HAP-1 (cell line): ENCODE results near the gene ZNF880.

Experiments
- DNase-seq, 2 experiments: peaks; one replicate each; pipeline ENCODE4 v3.0.0-alpha.2; 2016 to 2020; ENCODE audit warnings: low spot score in 2 of 2
- H3K27me3 ChIP-seq: fragments of 250-450 bp; sonication (Bioruptor Pico); 2 replicates; pipeline ENCODE4 v1.5.1; 2020; ENCODE audit warnings: low read depth, mild to moderate bottlenecking, moderate library complexity
- H3K36me3 ChIP-seq: fragments of 250-450 bp; sonication (Bioruptor Pico); replicated peaks from 2 replicates; pipeline ENCODE4 v1.5.1; 2020; ENCODE audit warnings: mild to moderate bottlenecking
- H3K4me1 ChIP-seq: fragments of 250-450 bp; sonication (Bioruptor Pico); 2 replicates; pipeline ENCODE4 v1.5.1; 2020; ENCODE audit warnings: mild to moderate bottlenecking
- H3K4me3 ChIP-seq: fragments of 250-450 bp; sonication (Bioruptor Pico); 2 replicates; pipeline ENCODE4 v1.5.1; 2020; ENCODE audit warnings: mild to moderate bottlenecking, moderate library complexity
- H3K9me3 ChIP-seq: fragments of 250-450 bp; sonication (Bioruptor Pico); 2 replicates; pipeline ENCODE4 v1.5.1; 2020; ENCODE audit warnings: mild to moderate bottlenecking, moderate library complexity
- in situ Hi-C: fragments of 300-500 bp; cut with MboI; formaldehyde crosslinking; loops from 3 replicates; pipeline ENCODE4 v1.14.3; 2020; ENCODE audit warnings: low sequenced_read_pairs, inconsistent platforms, mixed read lengths

Gene ZNF880

GRCh38 chr19:52397310-52398080 is 27.8 kb downstream of the ZNF880 start, which contains the start of gene ZNF528:
TSS of gene ZNF528 (plus strand) at chr19:52397849. CDS start at chr19:52402014, 4,165 bp downstream.
- Histone ChIP-seq H3K4me1 (no peaks in the 10 kb centered on the region), H3K27me3 (no peaks in the 10 kb centered on the region), H3K4me3 (no peak within 1 kb of the TSS), H3K9me3 (no peaks in the 10 kb centered on the region), H3K36me3 (no peaks in the 10 kb centered on the region)
- no peak for DNase-seq
- in situ Hi-C loops = no loop called here

GRCh38 chr19:52398081-52398441 is 28.3 kb downstream of the ZNF880 start:
- Histone ChIP-seq H3K4me1 (no peaks in the 10 kb centered on the region), H3K4me3 (no peak overlapping the region), H3K9me3 (no peaks in the 10 kb centered on the region), H3K36me3 (no peaks in the 10 kb centered on the region), H3K27me3 (no peaks in the 10 kb centered on the region)
- no peak for DNase-seq
- in situ Hi-C loops = no loop called here

- H3K36me3 ChIP-seq = no peaks in the 10 kb centered on the region
- H3K4me3 ChIP-seq = no peak overlapping the region
- H3K4me1 ChIP-seq = no peaks in the 10 kb centered on the region
- no peaks in the 10 kb centered on the region for H3K27me3 ChIP-seq
- H3K9me3 ChIP-seq = no peaks in the 10 kb centered on the region
- DNase-seq = no peak
- in situ Hi-C loops = no loop called here
Observed at GRCh38 chr19:52410276-52410675, 40.6 kb downstream of the ZNF880 start.

- H3K4me1 ChIP-seq = no peaks in the 10 kb centered on the region
- in situ Hi-C loops = no loop called here
- H3K27me3 ChIP-seq = no peaks in the 10 kb centered on the region
- H3K4me3 ChIP-seq = no peak overlapping the region
- H3K9me3 ChIP-seq = no peaks in the 10 kb centered on the region; the same call in 1 of the 2 replicates
- H3K36me3 ChIP-seq = no peaks in the 10 kb centered on the region
- no peak for DNase-seq
Observed at GRCh38 chr19:52415711-52416110, 46.0 kb downstream of the ZNF880 start.

- no peaks in the 10 kb centered on the region for H3K27me3 ChIP-seq
- H3K36me3 ChIP-seq = no peaks in the 10 kb centered on the region
- H3K4me3 ChIP-seq = no peak within 1 kb of the TSS
- in situ Hi-C loops = no loop called here
- no peaks in the 10 kb centered on the region for H3K9me3 ChIP-seq
- H3K4me1 ChIP-seq = no peaks in the 10 kb centered on the region
- no peak for DNase-seq
Observed at GRCh38 chr19:52428937-52429336, 59.2 kb downstream of the ZNF880 start, which contains the start of gene ZNF534. TSS of gene ZNF534 (plus strand) at chr19:52429148. CDS start at chr19:52431475, 2,327 bp downstream.
